NCI-H146 treated with DMSO at 0.1 percent for 48 hours (cell line): Measurements from ENCODE around the gene ZNF22.

Experiments used
- DNase-seq: peaks from one replicate; lab custom pipeline; 2025; ENCODE audit not compliant: unreplicated experiment; lab: John Stamatoyannopoulos, UW

ZNF22 gene

GRCh38 chr10:44989597-44990301 lies 11.0 kb upstream of the ZNF22 start:
- no peak for DNase-seq

- DNase-seq, result no peak
Measured at GRCh38 chr10:44990302-44990655, 10.4 kb upstream of the ZNF22 start.

- DNase-seq, result no peak
Measured at GRCh38 chr10:44990965-44991364, 9.8 kb upstream of the ZNF22 start.

GRCh38 chr10:44991571-44991970 lies 9.2 kb upstream of the ZNF22 start:
- DNase-seq, result no peak

GRCh38 chr10:44992070-44992731 lies 8.5 kb upstream of the ZNF22 start:
- DNase-seq, result no peak

- DNase-seq, result no peak
Measured at GRCh38 chr10:44992732-44993225, 7.9 kb upstream of the ZNF22 start.

GRCh38 chr10:44993226-44993921 lies 7.3 kb upstream of the ZNF22 start:
- peak; percentile 7 for DNase-seq

- peak; percentile 1 for DNase-seq
Measured at GRCh38 chr10:44993922-44994751, 6.6 kb upstream of the ZNF22 start.

GRCh38 chr10:44994752-44995530 lies 5.8 kb upstream of the ZNF22 start:
- DNase-seq, result no peak

GRCh38 chr10:44995581-44995913 lies 5.2 kb upstream of the ZNF22 start:
- DNase-seq, result no peak

- DNase-seq, result no peak
Measured at GRCh38 chr10:44995914-44996669, 4.6 kb upstream of the ZNF22 start.

GRCh38 chr10:44997105-44997748 lies 3.5 kb upstream of the ZNF22 start:
- no peak for DNase-seq

GRCh38 chr10:44998146-44998631 lies 2.5 kb upstream of the ZNF22 start:
- no peak for DNase-seq

- peak; percentile 26 for DNase-seq
Measured at GRCh38 chr10:45000138-45000751, 478 bp upstream of the ZNF22 start.

- peak; percentile 41 for DNase-seq
Measured at GRCh38 chr10:45001381-45002148, 842 bp downstream of the ZNF22 start.

GRCh38 chr10:45003432-45004000 lies 2.8 kb downstream of the ZNF22 start:
- DNase-seq, result no peak

- no peak for DNase-seq
Measured at GRCh38 chr10:45004661-45005060, 3.9 kb downstream of the ZNF22 start.

GRCh38 chr10:45005284-45005683 lies 4.6 kb downstream of the ZNF22 start:
- DNase-seq, result no peak
